GM18520 (cell line): ENCODE measurements around the gene SKIC3.
A peak's percentile ranks its signal among the peaks of the same experiment; 100 is the strongest.

Experiments
- ATAC-seq: cut with Tn5 transposase; IDR thresholded peaks from one replicate; pipeline ENCODE4 v1.9.1; 2021; ENCODE audit not compliant: unreplicated experiment

The SKIC3 gene

GRCh38 chr5:95554647-95555548 is at the start of gene SKIC3, which contains the start of gene ARSK:
TSS of gene SKIC3 (minus strand) at chr5:95554977. CDS start at chr5:95547150, 7,827 bp downstream.
TSS of gene ARSK (plus strand) at chr5:95555101. CDS start at chr5:95555279, 178 bp downstream.
- ATAC-seq, result peak; percentile 77

GRCh38 chr5:95600557-95600956 is 45.8 kb upstream of the SKIC3 start:
- no peak for ATAC-seq

GRCh38 chr5:95599252-95599651 is 44.5 kb upstream of the SKIC3 start:
- ATAC-seq, result no peak

GRCh38 chr5:95595289-95595931 is 40.6 kb upstream of the SKIC3 start:
- no peak for ATAC-seq

GRCh38 chr5:95591490-95591901 is 36.7 kb upstream of the SKIC3 start:
- ATAC-seq, result peak; percentile 94

GRCh38 chr5:95590880-95591279 is 36.1 kb upstream of the SKIC3 start:
- no peak for ATAC-seq

- no peak for ATAC-seq
These were observed 29.2 kb upstream of the SKIC3 start for GRCh38 chr5:95583992-95584391.

GRCh38 chr5:95581576-95581975 is 26.8 kb upstream of the SKIC3 start:
- ATAC-seq, result no peak

- ATAC-seq, result no peak
These were observed 17.2 kb upstream of the SKIC3 start for GRCh38 chr5:95572016-95572415.

GRCh38 chr5:95565280-95565920 is 10.6 kb upstream of the SKIC3 start:
- no peak for ATAC-seq

- no peak for ATAC-seq
These were observed 9.7 kb upstream of the SKIC3 start for GRCh38 chr5:95564450-95564849.

- no peak for ATAC-seq
These were observed 8.6 kb upstream of the SKIC3 start for GRCh38 chr5:95563367-95563766.

GRCh38 chr5:95562282-95562681 is 7.5 kb upstream of the SKIC3 start:
- no peak for ATAC-seq

- no peak for ATAC-seq
These were observed 3.1 kb upstream of the SKIC3 start for GRCh38 chr5:95557841-95558240.

- ATAC-seq, result no peak
These were observed 776 bp upstream of the SKIC3 start for GRCh38 chr5:95555553-95555952.

- ATAC-seq, result peak; percentile 10
These were observed 488 bp downstream of the SKIC3 start for GRCh38 chr5:95554331-95554646.

- ATAC-seq, result no peak
These were observed 5.7 kb downstream of the SKIC3 start for GRCh38 chr5:95549030-95549429.

GRCh38 chr5:95543017-95543705 is 11.6 kb downstream of the SKIC3 start:
- no peak for ATAC-seq

- ATAC-seq, result no peak
These were observed 17.3 kb downstream of the SKIC3 start for GRCh38 chr5:95537501-95537900.

GRCh38 chr5:95533761-95534160 is 21.0 kb downstream of the SKIC3 start:
- ATAC-seq, result no peak

GRCh38 chr5:95533106-95533505 is 21.7 kb downstream of the SKIC3 start:
- ATAC-seq, result no peak
